WTC11 (cell line): ENCODE results near the gene HMCN1. TPM values are rescaled to one million over a fixed set of nuclear protein-coding genes. Genes with fewer than 3 reads are reported as not detected.

Experiments
- ARID4B ChIP-seq: sonication (generic); formaldehyde crosslinking; IDR thresholded peaks from 2 replicates; pipeline ENCODE4 v1.8.0; 2023; ENCODE audit warnings: missing genetic modification reagents, mild to moderate bottlenecking, borderline replicate concordance
- E2F1 ChIP-seq: sonication (generic); formaldehyde crosslinking; IDR thresholded peaks from 2 replicates; pipeline ENCODE4 v1.8.0; 2022; ENCODE audit warnings: mild to moderate bottlenecking, missing genetic modification reagents
- E2F4 ChIP-seq: sonication (generic); formaldehyde crosslinking; IDR thresholded peaks from 2 replicates; pipeline ENCODE4 v1.8.1; 2022; ENCODE audit warnings: low read depth, mild to moderate bottlenecking, moderate library complexity, missing genetic modification reagents, borderline replicate concordance
- ETV6 ChIP-seq: sonication (generic); formaldehyde crosslinking; IDR thresholded peaks from 2 replicates; pipeline ENCODE4 v1.8.1; 2022; ENCODE audit warnings: mild to moderate bottlenecking, missing genetic modification reagents
- JAZF1 ChIP-seq: fragments of 250-450 bp; sonication (Bioruptor Pico); IDR thresholded peaks from 2 replicates; pipeline ENCODE4 v1.9.0; 2021; ENCODE audit warnings: moderate library complexity, mild to moderate bottlenecking, inconsistent platforms
- MAX ChIP-seq: sonication (generic); formaldehyde crosslinking; IDR thresholded peaks from 2 replicates; pipeline ENCODE4 v1.8.0; 2022; ENCODE audit warnings: mild to moderate bottlenecking, missing genetic modification reagents
- NFE2L1 ChIP-seq: sonication (generic); formaldehyde crosslinking; IDR thresholded peaks from 2 replicates; pipeline ENCODE4 v1.8.1; 2023; ENCODE audit warnings: missing genetic modification reagents
- SOX15 ChIP-seq: fragments of 250-450 bp; sonication (Bioruptor Pico); IDR thresholded peaks from 2 replicates; pipeline ENCODE4 v1.9.0; 2021; ENCODE audit warnings: mild to moderate bottlenecking
- ZBTB43 ChIP-seq: sonication (generic); formaldehyde crosslinking; IDR thresholded peaks from 2 replicates; pipeline ENCODE4 v1.8.1; 2023; ENCODE audit warnings: mild to moderate bottlenecking, missing genetic modification reagents
- ZMAT4 ChIP-seq: fragments of 250-450 bp; sonication (Bioruptor Pico); IDR thresholded peaks from 2 replicates; pipeline ENCODE4 v1.9.0; 2021; ENCODE audit warnings: mild to moderate bottlenecking
- ZNF219 ChIP-seq: sonication (generic); formaldehyde crosslinking; IDR thresholded peaks from 2 replicates; pipeline ENCODE4 v1.8.0; 2023; ENCODE audit warnings: missing genetic modification reagents, mild to moderate bottlenecking, borderline replicate concordance
- ZNF232 ChIP-seq: sonication (generic); formaldehyde crosslinking; IDR thresholded peaks from 2 replicates; pipeline ENCODE4 v1.8.0; 2022; ENCODE audit warnings: mild to moderate bottlenecking, missing genetic modification reagents
- ZNF281 ChIP-seq: sonication (generic); formaldehyde crosslinking; IDR thresholded peaks from 2 replicates; pipeline ENCODE4 v1.8.0; 2023; ENCODE audit warnings: mild to moderate bottlenecking, missing genetic modification reagents
- ZNF317 ChIP-seq: sonication (generic); formaldehyde crosslinking; IDR thresholded peaks from 2 replicates; pipeline ENCODE4 v1.8.1; 2023; ENCODE audit warnings: low read depth, mild to moderate bottlenecking, moderate library complexity, missing genetic modification reagents, borderline replicate concordance
- ZNF396 ChIP-seq: fragments of 250-450 bp; sonication (Bioruptor Pico); IDR thresholded peaks from 2 replicates; pipeline ENCODE4 v1.8.0; 2021; ENCODE audit warnings: mild to moderate bottlenecking, moderate library complexity, borderline replicate concordance
- ZNF416 ChIP-seq: fragments of 250-450 bp; sonication (Bioruptor Pico); IDR thresholded peaks from 2 replicates; pipeline ENCODE4 v1.9.0; 2021; ENCODE audit warnings: mild to moderate bottlenecking, inconsistent platforms
- ZNF532 ChIP-seq: fragments of 250-450 bp; sonication (Bioruptor Pico); IDR thresholded peaks from 2 replicates; pipeline ENCODE4 v1.9.0; 2021; ENCODE audit warnings: mild to moderate bottlenecking, borderline replicate concordance
- total RNA-seq: library from RNA; stranded (reverse); gene quantifications from 3 replicates; pipeline ENCODE4 v1.2.3, GENCODE V29; 2021

HMCN1 gene
- total RNA-seq, 1 experiment from 2014 or later = 5.6 TPM

GRCh38 chr1:185733818-185734735, at the start of gene HMCN1 (continued):
- no peak for TF ChIP-seq ZNF281 (CRISPR knock-in tag)
- TF ChIP-seq ARID4B = 0 out of 2 replicates have a peak, but pooled peaks have one; percentile 50
- TF ChIP-seq MAX = no peak; the same call in 1 of the 2 replicates
- TF ChIP-seq SOX15 (CRISPR knock-in tag) = no peak
- TF ChIP-seq ZNF232 (CRISPR knock-in tag) = no peak; the same call in 1 of the 2 replicates
- no peak for TF ChIP-seq ZNF317
- no peak for TF ChIP-seq E2F1
- TF ChIP-seq ZNF219 (CRISPR knock-in tag) = no peak
- TF ChIP-seq ZNF532 (CRISPR knock-in tag) = peak; percentile 79; the same call in 1 of the 2 replicates
- peak; percentile 31; the same call in 1 of the 2 replicates for TF ChIP-seq ETV6 (CRISPR knock-in tag)
- 0 out of 2 replicates have a peak, but pooled peaks have one; percentile 56 for TF ChIP-seq ZBTB43 (CRISPR knock-in tag)
- 0 out of 2 replicates have a peak, but pooled peaks have one; percentile 20 for TF ChIP-seq ZNF416 (CRISPR knock-in tag)
- TF ChIP-seq JAZF1 (CRISPR knock-in tag) = no peak
- no peak for TF ChIP-seq NFE2L1 (CRISPR knock-in tag)
- TF ChIP-seq ZMAT4 (CRISPR knock-in tag) = no peak
- TF ChIP-seq E2F4 (CRISPR knock-in tag) = no peak
- TF ChIP-seq ZNF396 (CRISPR knock-in tag) = no peak; the same call in 1 of the 2 replicates
